HepG2 (cell line): ENCODE results near the gene TANC1. TPM values are rescaled to one million over a fixed set of nuclear protein-coding genes. Genes with fewer than 3 reads are reported as not detected.

Experiments used
- FOXJ3 ChIP-seq: sonication (generic); formaldehyde crosslinking; IDR thresholded peaks from 2 replicates; pipeline ENCODE4 v1.4.0; 2020; ENCODE audit warnings: missing genetic modification reagents, mild to moderate bottlenecking, borderline replicate concordance
- IRX3 ChIP-seq: sonication (generic); formaldehyde crosslinking; IDR thresholded peaks from 2 replicates; pipeline ENCODE4 v1.8.1; 2023; ENCODE audit warnings: mild to moderate bottlenecking, low read depth, missing genetic modification reagents, borderline replicate concordance
- MEIS2 ChIP-seq: sonication (generic); formaldehyde crosslinking; IDR thresholded peaks from 2 replicates; pipeline ENCODE4 v1.9.0; 2021; ENCODE audit warnings: mild to moderate bottlenecking, missing genetic modification reagents
- NKX3-1 ChIP-seq: sonication (generic); formaldehyde crosslinking; IDR thresholded peaks from 2 replicates; pipeline ENCODE4 v1.5.0; 2020; ENCODE audit warnings: missing genetic modification reagents
- PHF21A ChIP-seq: sonication (generic); formaldehyde crosslinking; IDR thresholded peaks from 2 replicates; pipeline ENCODE4 v1.5.0; 2020; ENCODE audit warnings: mild to moderate bottlenecking, missing genetic modification reagents
- ZBTB38 ChIP-seq: sonication (generic); formaldehyde crosslinking; IDR thresholded peaks from 2 replicates; pipeline ENCODE4 v1.5.1; 2020; ENCODE audit warnings: mild to moderate bottlenecking, missing genetic modification reagents
- ZFAT ChIP-seq: sonication (generic); formaldehyde crosslinking; conservative IDR thresholded peaks from 2 replicates; pipeline ENCODE4 v1.8.1; 2023; ENCODE audit warnings: missing genetic modification reagents, inconsistent platforms
- polyA plus RNA-seq, 8 experiments: library from polyadenylated mRNA; depleted of rRNA in 3 of 8; stranded (reverse) in 7 of 8; unstranded in 1 of 8; fragments of >200 nt; fragmentation: Illumina TruSeq in 4 of 8; extraction: Trizol in 4 of 8; gene quantifications; 2 replicates each; pipeline versions ENCODE4 v1.2.1 to v1.2.3, GENCODE V29; 2011 to 2016; ENCODE audit warnings: low read depth in 4 of 8, missing spikeins in 1 of 8, mixed read lengths in 1 of 8; ENCODE audit not compliant: insufficient read depth in 1 of 8
- total RNA-seq, 5 experiments: library from RNA; depleted of rRNA; stranded (reverse); fragments of >200 nt; fragmentation: Illumina TruSeq; extraction: Trizol; gene quantifications; 2 replicates each; pipeline ENCODE4 v1.2.3, GENCODE V29; 2016; ENCODE audit warnings: low read depth in 1 of 5
- TF ChIP-seq, protein P1 (sequence below): sonication (generic); formaldehyde crosslinking; IDR thresholded peaks from 2 replicates; pipeline ENCODE4 v1.4.0; 2020; ENCODE audit warnings: low read depth, missing genetic modification reagents
- TF ChIP-seq, protein P2 (sequence below): IDR thresholded peaks from 2 replicates; pipeline ENCODE4 v1.6.1; 2016; ENCODE audit warnings: low read depth, missing genetic modification reagents, missing compliant biosample characterization
- TF ChIP-seq, protein P3 (sequence below): sonication (generic); formaldehyde crosslinking; IDR thresholded peaks from 2 replicates; pipeline ENCODE4 v1.5.1; 2020; ENCODE audit warnings: mild to moderate bottlenecking, missing genetic modification reagents, moderate library complexity
- TF ChIP-seq, protein P4 (sequence below): sonication (generic); formaldehyde crosslinking; IDR thresholded peaks from 2 replicates; pipeline ENCODE4 v1.8.0; 2022; ENCODE audit warnings: missing genetic modification reagents, mild to moderate bottlenecking, moderate library complexity, borderline replicate concordance

Gene TANC1
- total and polyA plus RNA-seq, 2 of the 13 experiments (the other 11 are each of a cell fraction or from before 2014, with no cell fraction given): 2.3 to 5.6 TPM

DNA sequence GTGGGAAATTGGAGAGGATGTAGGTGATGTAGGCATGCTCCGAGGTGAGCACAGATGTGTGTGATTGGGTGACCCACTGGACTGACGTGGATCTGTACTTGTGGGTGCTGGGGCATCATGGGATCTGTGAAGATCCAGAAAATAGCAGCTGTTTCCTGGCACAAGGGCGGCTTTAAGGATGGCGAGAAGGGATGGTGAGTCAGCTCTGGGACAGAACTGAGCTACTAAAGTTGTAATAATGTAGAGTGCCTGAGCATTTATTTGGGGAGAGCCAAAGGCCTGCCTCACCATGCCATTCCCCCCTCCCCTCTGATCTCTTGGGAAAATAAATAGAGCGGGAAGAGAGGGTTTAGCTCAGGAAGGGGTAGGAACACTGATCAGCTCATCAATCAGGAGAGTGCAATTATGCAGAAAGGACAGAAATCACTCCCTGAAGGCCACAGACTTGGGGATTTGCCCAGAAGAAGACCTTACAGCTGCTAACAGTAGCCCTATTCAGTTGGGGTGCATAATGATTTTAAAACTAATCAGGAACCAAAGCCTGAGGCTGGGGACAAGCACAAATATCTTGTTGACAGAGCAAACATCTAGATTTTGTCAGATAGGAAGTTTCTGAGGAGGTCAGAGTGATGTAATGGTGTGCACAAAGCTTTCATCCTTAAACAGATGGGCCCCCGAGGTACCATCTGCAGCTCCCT lies 30.3 kb downstream of the TANC1 start (continued):
- TF ChIP-seq, protein P1, sequence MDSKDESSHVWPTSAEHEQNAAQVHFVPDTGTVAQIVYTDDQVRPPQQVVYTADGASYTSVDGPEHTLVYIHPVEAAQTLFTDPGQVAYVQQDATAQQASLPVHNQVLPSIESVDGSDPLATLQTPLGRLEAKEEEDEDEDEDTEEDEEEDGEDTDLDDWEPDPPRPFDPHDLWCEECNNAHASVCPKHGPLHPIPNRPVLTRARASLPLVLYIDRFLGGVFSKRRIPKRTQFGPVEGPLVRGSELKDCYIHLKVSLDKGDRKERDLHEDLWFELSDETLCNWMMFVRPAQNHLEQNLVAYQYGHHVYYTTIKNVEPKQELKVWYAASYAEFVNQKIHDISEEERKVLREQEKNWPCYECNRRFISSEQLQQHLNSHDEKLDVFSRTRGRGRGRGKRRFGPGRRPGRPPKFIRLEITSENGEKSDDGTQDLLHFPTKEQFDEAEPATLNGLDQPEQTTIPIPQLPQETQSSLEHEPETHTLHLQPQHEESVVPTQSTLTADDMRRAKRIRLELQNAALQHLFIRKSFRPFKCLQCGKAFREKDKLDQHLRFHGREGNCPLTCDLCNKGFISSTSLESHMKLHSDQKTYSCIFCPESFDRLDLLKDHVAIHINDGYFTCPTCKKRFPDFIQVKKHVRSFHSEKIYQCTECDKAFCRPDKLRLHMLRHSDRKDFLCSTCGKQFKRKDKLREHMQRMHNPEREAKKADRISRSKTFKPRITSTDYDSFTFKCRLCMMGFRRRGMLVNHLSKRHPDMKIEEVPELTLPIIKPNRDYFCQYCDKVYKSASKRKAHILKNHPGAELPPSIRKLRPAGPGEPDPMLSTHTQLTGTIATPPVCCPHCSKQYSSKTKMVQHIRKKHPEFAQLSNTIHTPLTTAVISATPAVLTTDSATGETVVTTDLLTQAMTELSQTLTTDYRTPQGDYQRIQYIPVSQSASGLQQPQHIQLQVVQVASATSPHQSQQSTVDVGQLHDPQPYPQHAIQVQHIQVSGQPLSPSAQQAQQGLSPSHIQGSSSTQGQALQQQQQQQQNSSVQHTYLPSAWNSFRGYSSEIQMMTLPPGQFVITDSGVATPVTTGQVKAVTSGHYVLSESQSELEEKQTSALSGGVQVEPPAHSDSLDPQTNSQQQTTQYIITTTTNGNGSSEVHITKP (CRISPR knock-in tag): no peak
- TF ChIP-seq, protein P2, sequence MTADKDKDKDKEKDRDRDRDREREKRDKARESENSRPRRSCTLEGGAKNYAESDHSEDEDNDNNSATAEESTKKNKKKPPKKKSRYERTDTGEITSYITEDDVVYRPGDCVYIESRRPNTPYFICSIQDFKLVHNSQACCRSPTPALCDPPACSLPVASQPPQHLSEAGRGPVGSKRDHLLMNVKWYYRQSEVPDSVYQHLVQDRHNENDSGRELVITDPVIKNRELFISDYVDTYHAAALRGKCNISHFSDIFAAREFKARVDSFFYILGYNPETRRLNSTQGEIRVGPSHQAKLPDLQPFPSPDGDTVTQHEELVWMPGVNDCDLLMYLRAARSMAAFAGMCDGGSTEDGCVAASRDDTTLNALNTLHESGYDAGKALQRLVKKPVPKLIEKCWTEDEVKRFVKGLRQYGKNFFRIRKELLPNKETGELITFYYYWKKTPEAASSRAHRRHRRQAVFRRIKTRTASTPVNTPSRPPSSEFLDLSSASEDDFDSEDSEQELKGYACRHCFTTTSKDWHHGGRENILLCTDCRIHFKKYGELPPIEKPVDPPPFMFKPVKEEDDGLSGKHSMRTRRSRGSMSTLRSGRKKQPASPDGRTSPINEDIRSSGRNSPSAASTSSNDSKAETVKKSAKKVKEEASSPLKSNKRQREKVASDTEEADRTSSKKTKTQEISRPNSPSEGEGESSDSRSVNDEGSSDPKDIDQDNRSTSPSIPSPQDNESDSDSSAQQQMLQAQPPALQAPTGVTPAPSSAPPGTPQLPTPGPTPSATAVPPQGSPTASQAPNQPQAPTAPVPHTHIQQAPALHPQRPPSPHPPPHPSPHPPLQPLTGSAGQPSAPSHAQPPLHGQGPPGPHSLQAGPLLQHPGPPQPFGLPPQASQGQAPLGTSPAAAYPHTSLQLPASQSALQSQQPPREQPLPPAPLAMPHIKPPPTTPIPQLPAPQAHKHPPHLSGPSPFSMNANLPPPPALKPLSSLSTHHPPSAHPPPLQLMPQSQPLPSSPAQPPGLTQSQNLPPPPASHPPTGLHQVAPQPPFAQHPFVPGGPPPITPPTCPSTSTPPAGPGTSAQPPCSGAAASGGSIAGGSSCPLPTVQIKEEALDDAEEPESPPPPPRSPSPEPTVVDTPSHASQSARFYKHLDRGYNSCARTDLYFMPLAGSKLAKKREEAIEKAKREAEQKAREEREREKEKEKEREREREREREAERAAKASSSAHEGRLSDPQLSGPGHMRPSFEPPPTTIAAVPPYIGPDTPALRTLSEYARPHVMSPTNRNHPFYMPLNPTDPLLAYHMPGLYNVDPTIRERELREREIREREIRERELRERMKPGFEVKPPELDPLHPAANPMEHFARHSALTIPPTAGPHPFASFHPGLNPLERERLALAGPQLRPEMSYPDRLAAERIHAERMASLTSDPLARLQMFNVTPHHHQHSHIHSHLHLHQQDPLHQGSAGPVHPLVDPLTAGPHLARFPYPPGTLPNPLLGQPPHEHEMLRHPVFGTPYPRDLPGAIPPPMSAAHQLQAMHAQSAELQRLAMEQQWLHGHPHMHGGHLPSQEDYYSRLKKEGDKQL: peak; percentile 66; the same call in 1 of the 2 replicates
- TF ChIP-seq ZFAT (CRISPR knock-in tag) (no peak), FOXJ3 (CRISPR knock-in tag) (peak; percentile 77; the same call in 1 of the 2 replicates), PHF21A (CRISPR knock-in tag) (peak; percentile 76), MEIS2 (CRISPR knock-in tag) (0 out of 2 replicates have a peak, but pooled peaks have one; percentile 14), ZBTB38 (CRISPR knock-in tag) (no peak), IRX3 (CRISPR knock-in tag) (no peak), NKX3-1 (peak; percentile 69; the same call in 1 of the 2 replicates)
- TF ChIP-seq, protein P3, sequence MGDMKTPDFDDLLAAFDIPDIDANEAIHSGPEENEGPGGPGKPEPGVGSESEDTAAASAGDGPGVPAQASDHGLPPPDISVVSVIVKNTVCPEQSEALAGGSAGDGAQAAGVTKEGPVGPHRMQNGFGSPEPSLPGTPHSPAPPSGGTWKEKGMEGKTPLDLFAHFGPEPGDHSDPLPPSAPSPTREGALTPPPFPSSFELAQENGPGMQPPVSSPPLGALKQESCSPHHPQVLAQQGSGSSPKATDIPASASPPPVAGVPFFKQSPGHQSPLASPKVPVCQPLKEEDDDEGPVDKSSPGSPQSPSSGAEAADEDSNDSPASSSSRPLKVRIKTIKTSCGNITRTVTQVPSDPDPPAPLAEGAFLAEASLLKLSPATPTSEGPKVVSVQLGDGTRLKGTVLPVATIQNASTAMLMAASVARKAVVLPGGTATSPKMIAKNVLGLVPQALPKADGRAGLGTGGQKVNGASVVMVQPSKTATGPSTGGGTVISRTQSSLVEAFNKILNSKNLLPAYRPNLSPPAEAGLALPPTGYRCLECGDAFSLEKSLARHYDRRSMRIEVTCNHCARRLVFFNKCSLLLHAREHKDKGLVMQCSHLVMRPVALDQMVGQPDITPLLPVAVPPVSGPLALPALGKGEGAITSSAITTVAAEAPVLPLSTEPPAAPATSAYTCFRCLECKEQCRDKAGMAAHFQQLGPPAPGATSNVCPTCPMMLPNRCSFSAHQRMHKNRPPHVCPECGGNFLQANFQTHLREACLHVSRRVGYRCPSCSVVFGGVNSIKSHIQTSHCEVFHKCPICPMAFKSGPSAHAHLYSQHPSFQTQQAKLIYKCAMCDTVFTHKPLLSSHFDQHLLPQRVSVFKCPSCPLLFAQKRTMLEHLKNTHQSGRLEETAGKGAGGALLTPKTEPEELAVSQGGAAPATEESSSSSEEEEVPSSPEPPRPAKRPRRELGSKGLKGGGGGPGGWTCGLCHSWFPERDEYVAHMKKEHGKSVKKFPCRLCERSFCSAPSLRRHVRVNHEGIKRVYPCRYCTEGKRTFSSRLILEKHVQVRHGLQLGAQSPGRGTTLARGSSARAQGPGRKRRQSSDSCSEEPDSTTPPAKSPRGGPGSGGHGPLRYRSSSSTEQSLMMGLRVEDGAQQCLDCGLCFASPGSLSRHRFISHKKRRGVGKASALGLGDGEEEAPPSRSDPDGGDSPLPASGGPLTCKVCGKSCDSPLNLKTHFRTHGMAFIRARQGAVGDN (CRISPR knock-in tag): peak; percentile 14; the same call in 1 of the 2 replicates
- TF ChIP-seq, protein P4, sequence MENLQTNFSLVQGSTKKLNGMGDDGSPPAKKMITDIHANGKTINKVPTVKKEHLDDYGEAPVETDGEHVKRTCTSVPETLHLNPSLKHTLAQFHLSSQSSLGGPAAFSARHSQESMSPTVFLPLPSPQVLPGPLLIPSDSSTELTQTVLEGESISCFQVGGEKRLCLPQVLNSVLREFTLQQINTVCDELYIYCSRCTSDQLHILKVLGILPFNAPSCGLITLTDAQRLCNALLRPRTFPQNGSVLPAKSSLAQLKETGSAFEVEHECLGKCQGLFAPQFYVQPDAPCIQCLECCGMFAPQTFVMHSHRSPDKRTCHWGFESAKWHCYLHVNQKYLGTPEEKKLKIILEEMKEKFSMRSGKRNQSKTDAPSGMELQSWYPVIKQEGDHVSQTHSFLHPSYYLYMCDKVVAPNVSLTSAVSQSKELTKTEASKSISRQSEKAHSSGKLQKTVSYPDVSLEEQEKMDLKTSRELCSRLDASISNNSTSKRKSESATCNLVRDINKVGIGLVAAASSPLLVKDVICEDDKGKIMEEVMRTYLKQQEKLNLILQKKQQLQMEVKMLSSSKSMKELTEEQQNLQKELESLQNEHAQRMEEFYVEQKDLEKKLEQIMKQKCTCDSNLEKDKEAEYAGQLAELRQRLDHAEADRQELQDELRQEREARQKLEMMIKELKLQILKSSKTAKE (CRISPR knock-in tag): 0 out of 2 replicates have a peak, but pooled peaks have one; percentile 20
